ENCODE results near the gene CEND1. TPM values are rescaled to one million over a fixed set of nuclear protein-coding genes. Genes with fewer than 3 reads are reported as not detected.

The CEND1 gene
- total RNA-seq, 1 experiment from 2014 or later, result not detected

DNA sequence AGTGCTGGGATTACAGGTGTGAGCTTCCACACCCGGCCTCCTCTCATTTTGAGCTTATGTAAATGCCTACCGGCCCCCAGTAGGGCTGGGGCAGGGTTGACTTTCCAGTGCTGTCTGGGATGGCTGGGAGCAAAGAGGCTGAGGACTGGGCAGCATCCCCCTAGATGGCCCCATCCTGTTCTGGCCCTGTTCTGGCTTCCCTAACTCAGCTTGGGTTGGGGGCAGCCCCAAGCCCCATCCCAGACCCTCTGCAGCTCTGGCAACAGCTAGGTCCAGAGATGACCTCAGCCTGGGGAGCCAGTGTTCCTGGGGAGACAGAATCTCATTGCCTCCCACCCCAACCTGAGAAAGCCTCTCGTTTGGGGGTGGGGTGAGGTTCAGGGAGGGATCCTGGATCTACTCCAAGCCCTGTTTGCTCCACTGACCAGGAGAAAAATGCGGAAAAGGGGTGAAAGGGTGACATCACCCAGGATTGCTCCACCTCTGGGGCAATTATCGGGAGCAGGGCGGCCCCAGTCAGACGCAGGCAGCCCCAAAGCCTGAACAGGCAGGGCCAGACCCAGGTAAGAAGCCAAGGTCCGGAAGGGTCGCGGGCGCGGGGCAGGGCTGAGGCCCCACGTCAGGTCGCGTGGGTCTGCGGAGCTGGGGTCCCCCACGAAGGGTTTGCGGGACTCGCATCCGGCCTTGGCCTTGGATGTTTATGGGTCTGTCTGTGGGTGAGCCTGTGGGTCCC, 28.7 kb upstream of the CEND1 start, which contains the start of gene PNPLA2:
TSS of gene PNPLA2 (plus strand) at position 519 of the 733 bp plus-strand sequence. CDS start 805 bp downstream, outside the sequence.
- peak; percentile 60 for DNase-seq (ENCODE audit: low read depth)
- in situ Hi-C loops (cut with HindIII; ENCODE audit: low pct_unique_long_range_greater_than_20kb, low sequenced_read_pairs), result no loop called here

DNA sequence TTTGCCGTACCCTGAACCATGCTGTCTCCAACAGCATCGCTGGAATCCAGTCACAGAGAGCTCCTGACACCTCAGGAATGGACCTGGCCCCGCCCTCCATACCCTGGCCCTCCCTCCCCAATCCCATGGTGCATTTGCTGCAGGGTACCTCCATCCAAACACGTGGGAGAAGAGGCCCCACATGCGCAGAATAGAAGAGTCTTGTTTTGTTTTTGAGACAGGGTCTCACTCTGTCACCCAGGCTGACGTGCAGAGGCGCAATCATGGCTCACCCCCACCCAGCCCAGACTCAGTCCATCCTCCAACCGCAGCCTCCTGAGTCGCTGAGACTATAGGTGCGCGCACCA, 26.5 kb upstream of the CEND1 start:
- no peak for DNase-seq (ENCODE audit: low read depth)
- in situ Hi-C loops (cut with HindIII; ENCODE audit: low pct_unique_long_range_greater_than_20kb, low sequenced_read_pairs), result no loop called here

DNA sequence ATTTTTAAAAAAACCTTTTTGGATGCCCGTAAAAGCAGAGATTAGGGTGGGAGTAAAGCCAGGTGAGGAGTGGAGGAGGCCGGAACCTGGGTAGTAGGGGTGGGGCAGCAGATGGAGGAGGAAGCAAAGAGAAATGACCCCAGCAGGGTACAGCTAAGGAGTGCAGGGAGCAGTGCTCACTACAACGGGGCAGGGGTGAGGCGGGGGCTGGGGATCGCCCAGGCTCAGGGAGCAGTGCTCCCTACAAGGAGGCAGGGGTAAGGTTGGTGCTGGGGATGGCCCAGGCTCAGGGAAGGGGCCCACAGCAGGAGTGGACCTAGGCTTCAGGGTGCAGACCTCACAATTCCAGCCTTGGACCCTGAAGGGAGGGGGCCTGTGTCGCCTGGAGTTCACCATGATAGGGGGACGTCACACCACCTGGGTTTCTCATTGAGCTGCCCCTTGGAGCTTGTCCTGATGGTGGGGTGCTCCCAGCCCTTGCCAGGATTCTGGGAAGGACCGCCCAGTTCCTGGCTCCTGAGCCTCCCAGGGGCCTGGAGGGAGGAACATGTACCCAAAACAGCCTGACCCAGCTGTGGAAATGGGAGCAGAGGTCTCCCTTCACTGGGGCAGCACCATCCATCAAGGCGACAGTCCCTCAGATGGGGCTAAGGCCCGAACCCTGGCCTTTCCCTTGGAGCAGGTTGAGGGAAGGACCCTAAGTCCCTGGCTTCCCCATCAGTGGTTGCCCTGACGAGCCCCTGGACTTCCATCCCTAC, 26.0 kb upstream of the CEND1 start:
- in situ Hi-C loops (cut with HindIII; ENCODE audit: low pct_unique_long_range_greater_than_20kb, low sequenced_read_pairs), result no loop called here
- DNase-seq (ENCODE audit: low read depth), result no peak

DNA sequence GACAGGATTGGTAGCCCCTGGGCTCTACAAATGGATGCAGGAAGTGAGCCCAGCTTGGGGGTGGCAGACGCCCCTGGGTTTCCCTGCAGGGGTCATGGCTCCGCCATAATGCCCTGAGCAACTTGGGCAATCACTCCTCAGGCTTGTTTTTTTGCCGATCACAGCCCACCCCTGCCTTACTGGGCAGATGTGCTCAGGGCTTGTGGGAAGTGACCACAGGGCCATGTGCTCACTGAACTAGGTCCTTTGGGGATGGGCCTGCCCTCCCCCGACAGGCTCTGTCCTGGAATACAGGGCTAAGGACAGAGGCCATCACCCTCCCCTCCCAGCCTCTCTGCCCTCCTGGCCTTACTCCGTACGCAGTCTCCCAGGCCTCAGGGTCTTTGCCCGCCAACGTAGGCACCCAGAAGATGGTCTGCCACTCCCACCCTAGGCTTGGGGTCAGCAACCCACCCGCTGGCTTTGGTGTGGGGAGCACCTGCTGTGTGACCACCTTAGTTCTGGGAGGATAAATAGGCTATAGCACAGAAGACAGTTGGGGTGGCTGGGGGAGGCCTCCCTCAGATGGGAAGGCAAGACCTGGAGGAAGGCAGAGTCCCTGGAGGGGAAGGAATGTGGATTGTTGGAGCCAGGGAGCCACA, 23.7 kb upstream of the CEND1 start:
- in situ Hi-C loops (cut with HindIII; ENCODE audit: low pct_unique_long_range_greater_than_20kb, low sequenced_read_pairs), result no loop called here
- no peak for DNase-seq (ENCODE audit: low read depth)

DNA sequence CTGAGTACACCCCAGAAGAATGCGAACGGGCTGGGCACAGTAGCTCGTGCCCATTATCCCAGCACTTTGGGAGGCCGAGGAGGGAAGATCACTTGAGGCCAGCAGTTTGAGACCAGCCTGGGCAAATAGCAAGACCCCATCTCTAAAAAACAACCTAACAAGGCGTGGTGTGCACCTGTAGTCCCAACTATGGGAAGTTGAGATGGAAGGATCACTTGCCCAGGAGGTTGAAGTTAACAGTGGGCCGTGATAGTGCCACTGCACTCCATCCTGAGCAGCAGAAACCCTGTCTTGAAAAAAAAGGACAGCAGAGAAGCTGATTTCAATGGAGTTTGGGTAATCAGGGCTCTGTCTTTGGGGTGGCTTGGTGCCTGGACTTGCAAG, 23.2 kb upstream of the CEND1 start:
- in situ Hi-C loops (cut with HindIII; ENCODE audit: low pct_unique_long_range_greater_than_20kb, low sequenced_read_pairs), result no loop called here
- DNase-seq (ENCODE audit: low read depth), result no peak

DNA sequence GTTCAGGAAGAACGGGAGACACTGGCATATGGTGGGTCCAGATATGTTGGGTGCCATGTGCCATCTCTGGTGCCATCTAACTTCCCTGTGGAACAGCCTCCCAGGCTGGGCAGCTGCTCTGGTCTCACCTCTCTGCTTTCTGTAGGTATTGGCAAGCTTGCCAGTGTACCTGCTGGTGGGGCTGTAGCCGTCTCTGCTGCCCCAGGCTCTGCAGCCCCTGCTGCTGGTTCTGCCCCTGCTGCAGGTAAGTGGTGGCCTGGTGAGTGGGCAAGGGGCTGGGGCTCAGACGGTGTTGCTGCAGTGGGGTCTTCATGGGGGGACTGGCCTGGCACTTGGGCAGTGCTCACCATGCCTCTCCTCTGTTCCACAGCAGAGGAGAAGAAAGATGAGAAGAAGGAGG, 22.5 kb upstream of the CEND1 start:
- DNase-seq (ENCODE audit: low read depth), result no peak
- in situ Hi-C loops (cut with HindIII; ENCODE audit: low pct_unique_long_range_greater_than_20kb, low sequenced_read_pairs), result no loop called here

DNA sequence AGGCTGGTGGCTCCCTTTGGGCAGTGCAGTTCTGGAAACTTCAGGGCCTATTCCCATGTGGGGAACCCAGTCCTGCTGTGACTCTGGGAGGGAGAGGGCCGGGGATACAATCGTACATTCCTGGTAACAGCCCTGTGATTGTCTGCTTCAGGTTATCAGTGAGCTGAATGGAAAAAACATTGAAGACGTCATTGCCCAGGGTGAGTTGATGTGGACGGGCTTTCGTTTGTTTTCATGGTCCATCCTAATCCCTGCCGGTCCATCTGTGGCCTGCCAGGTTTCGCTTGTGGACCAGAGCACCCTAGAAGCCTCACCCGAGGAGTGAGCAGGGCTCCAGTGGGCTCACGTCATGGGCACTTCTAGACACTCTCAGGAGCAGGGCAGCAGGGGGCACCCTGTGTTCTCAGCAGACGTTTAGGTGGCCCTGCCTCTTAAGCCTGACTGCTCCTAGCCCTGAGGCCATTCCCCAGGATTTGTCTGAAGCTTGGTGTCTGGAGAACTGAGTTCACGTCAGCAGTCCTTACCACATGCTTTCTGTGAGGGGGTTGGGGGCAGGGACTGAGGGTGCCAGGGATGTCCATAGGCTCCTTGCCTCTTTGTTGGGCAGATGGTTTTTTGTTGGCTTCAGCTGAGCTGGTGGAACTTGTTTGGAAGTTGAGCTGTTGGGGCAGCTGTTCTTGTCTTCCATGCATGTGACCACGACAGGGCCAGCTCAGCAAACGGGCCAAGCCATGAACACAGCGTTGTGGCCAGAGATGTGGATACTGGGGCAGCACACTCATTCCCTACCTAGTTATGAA, 21.8 kb upstream of the CEND1 start:
- in situ Hi-C loops (cut with HindIII; ENCODE audit: low pct_unique_long_range_greater_than_20kb, low sequenced_read_pairs), result no loop called here
- DNase-seq (ENCODE audit: low read depth), result no peak

DNA sequence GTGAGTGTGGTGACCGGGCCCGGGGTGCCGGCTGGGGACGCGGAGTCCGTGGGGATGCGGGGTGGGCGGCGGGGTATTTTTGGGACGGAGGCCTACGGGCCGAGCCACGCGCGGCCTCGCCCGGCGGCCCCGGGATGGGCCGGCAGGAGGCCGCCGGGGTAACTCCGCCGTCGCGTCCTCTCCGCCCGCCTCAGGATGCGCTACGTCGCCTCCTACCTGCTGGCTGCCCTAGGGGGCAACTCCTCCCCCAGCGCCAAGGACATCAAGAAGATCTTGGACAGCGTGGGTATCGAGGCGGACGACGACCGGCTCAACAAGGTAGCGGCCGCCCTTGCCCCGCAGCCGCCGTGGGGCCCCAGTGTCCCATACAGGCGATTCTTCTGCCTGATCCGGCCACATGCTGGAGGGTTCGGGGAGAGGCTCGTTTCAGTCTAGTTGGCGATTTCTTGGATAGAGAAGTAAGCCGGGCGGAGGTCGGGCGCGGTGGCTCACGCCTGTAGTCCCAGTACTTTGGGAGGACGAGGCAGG, 20.2 kb upstream of the CEND1 start:
- in situ Hi-C loops (cut with HindIII; ENCODE audit: low pct_unique_long_range_greater_than_20kb, low sequenced_read_pairs), result no loop called here
- DNase-seq (ENCODE audit: low read depth), result no peak

DNA sequence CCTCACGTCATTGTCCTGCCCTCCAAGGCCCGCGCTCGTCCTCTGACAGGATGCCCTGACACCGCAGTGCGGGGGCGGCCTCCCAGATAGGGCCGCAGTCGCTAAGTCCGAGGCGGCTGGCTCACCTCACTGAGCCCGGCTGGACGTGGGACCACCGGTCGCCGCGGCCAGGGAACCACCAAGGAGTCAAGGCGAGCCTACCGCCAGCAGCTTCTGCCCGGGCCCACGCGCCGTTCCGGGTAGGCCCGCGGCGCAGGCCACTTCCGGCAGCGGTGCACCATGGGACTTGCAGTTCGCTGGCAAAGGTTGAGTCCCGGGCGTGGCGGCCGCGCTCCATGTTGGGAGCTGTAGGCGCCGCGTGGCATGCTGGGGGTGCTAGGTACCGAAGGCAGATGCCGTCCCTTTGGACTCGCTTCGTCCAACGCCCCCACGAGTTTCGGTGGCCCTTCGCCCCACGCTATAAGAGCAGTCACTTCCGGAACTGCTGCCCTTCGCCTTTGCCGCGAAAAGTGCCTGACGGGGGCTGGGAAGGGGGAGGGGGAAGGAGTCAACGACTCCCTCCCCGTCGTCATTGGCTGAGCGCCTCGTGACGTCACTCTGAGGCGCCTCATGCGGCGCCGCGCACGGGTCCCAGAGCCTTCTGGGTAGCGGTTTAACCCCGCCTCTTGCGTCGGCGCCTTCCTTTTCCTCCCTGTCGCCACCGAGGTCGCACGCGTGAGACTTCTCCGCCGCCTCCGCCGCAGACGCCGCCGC, 19.6 kb upstream of the CEND1 start, which contains the start of gene RPLP2:
TSS of gene RPLP2 (plus strand) at position 681 of the 753 bp plus-strand sequence. CDS start 268 bp downstream, outside the sequence.
- in situ Hi-C loops (cut with HindIII; ENCODE audit: low pct_unique_long_range_greater_than_20kb, low sequenced_read_pairs), result no loop called here
- peak; percentile 97 for DNase-seq (ENCODE audit: low read depth)

DNA sequence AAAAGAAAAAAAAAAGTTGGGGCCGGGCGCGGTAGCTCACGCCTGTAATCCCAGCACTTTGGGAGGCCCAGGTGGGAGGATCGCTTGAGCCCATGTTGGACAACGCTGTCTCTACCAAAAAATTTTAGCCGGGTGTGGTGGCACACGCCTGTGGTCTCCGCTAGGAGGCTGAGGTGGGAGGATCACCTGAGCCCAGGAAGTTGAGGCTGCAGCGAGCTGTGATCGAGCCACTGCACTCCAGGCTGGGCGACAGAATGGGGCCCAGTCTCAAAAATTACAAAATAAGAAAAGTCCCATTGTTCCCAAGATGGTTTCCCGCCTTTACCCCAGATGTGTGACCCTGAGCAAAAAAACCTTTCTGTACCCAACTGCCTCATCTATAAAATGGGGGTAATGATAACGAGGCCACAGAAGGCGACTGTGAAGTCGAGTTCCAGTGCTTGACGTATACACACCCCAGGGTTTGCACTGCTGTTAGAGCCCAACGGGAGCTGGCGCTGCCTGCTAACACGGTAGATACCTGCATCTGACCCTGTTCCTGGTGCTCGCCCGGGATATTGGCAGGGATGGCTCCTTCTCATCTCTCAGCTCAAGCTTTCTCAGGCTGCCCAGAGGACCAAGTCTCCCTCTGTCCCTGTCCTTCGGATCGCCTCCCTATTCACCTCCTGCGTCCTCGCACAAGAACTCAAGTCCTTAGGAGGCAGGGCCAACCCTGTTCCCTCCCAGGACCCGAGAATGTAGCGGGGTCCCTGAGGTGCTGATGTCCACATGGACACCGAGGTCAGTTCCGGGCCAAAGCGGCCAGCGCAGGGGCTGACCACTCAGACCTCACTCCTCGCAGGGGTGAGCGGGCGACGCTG, 18.8 kb upstream of the CEND1 start:
- in situ Hi-C loops (cut with HindIII; ENCODE audit: low pct_unique_long_range_greater_than_20kb, low sequenced_read_pairs), result no loop called here
- DNase-seq (ENCODE audit: low read depth), result no peak

DNA sequence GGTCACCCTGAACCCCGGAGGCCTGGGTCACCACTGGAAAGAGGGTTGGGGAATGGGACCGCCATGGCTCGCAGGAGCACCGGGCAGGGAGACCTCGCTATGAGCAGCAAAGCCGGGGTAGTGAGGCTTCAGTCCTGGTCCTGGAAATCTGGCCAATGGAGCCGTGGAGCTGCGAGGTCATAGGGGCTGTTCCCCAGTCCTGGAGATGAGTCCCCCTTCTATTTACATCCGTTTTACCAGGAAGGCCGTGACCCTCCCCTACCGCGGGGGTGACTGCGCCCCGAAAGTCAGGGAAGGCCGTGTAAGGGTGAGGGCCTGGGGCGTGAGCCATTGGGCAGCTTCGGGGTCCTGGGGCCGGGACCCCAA, 14.7 kb upstream of the CEND1 start:
- in situ Hi-C loops (cut with HindIII; ENCODE audit: low pct_unique_long_range_greater_than_20kb, low sequenced_read_pairs), result no loop called here

DNA sequence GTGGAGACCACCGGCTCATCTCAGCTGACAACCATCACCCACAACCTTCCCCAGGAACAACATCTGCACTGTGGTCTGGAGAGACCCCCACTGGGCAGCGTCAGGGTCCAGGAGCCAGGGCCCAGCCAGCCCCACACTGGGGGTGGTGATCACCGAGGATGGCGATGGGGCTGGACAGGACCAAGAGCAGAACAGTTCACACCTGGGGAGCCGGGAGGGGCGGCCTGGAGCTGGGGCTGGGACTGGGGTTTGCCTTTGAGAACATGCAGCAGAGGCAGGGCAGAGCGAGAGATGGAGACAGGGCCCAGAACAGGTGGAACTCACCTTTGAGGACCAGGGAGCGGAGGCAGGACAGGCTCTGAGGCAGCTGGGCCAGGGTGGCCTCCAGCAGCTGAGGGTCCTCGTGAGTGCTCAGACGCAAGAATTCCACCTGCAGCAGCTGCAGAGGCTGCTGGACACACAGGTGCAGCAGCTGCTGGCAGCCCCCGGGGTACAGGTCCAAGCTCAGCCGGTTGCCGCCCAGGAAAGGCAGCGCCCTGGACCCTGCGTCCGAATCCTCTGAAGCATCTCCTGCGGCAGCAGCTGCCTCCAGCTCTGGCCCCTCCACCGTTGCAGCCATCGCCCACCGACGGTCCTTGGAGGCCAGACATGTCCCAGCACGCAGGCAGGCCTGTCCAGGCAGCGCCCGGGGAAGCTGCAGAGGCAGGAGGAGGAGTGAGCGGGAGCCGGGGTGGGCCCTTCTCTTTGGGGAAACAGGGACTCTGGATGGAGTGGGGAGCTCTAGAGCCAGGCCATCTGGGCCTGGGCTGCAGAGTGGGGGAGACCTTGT, 14.1 kb upstream of the CEND1 start:
- in situ Hi-C loops (cut with HindIII; ENCODE audit: low pct_unique_long_range_greater_than_20kb, low sequenced_read_pairs), result no loop called here
- DNase-seq (ENCODE audit: low read depth), result no peak

More for the DNA sequence above, 14.7 kb upstream of the CEND1 start:
- no peak for DNase-seq (ENCODE audit: low read depth)

DNA sequence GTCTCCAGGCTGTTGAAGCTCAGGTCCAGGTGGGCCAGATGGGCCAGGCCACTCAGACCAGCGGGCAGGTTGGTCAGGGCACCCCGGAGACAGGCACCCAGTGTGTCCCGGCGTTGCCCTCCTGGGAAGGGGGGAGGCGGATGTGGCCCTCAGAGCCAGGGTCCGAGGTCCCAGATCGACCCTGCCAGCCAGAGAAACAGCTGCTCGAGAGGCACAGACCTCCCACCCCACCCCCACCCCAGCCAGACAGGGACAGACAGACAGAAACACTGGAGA, 13.5 kb upstream of the CEND1 start:
- no peak for DNase-seq (ENCODE audit: low read depth)
- in situ Hi-C loops (cut with HindIII; ENCODE audit: low pct_unique_long_range_greater_than_20kb, low sequenced_read_pairs), result no loop called here

DNA sequence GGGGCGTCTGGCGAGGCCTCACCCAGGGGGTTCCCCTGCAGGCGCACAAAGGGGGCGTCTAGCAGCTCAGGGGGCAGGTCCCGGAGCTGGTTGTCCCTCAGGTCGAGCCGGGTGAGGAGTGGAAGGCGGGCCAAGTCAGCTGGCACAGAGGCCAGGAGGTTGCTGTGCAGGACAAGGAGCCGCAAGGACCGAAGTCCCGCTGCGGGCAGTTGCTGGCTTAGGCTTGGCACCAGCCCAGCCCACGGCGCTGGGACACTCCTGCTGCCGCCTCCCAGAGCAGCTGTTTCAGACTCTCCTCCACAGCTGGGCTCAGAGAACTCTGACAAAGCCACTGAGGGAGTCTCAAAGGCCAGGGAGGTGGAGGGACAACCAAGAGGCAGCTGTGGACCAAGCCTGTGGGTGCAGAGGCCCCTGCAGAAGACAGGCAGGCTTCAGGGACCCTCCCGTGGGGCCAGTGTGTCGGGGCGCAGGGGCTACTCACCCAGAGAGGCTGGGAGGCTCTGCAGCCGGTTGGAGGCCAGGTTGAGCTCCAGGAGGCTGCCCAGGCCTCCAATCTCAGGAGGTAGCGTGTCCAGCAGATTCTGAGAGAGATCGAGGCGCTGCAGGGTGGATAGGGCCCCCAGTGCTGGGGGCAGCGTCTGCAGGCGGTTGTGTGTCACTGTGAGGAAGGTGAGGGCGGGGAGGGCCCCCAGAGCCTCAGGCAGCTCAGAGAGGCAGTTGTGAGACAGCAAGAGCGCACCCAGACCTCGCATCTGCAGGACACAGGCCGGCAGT, 13.0 kb upstream of the CEND1 start:
- in situ Hi-C loops (cut with HindIII; ENCODE audit: low pct_unique_long_range_greater_than_20kb, low sequenced_read_pairs), result no loop called here
- no peak for DNase-seq (ENCODE audit: low read depth)

DNA sequence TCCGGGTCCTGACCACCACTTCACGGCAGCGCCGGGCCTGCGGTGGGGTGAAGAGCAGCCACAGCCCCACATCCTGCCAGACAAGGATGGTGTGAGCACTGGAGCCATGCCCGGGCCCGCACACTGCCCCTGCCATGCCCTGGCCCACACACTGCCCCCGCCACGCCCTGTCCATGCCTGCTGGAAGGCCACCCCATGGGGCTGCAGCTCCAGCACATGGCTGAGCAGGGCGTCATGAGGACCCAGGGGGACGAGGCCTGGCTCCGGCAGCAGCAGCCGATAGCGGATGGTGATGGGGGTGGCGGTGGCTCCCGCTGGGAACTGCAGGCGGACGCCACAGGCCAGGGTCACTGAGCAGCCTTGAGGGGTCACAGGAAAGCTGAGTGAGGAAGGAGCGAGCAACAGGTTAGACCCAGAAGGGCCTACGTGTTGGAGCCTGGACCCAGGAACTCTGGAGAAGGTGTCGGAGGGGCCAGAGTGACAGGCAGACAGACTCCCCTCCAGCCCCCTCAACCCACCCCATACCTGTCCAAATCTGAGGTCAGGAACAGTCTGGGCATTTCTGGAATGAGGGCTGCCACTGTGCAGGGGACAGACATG, 12.2 kb upstream of the CEND1 start:
- DNase-seq (ENCODE audit: low read depth), result no peak
- in situ Hi-C loops (cut with HindIII; ENCODE audit: low pct_unique_long_range_greater_than_20kb, low sequenced_read_pairs), result no loop called here

Data from Caki2 (cell line).